ENCODE results near the gene ARHGEF38. TPM values are rescaled to one million over a fixed set of nuclear protein-coding genes. Genes with fewer than 3 reads are reported as not detected.

Gene ARHGEF38
- total RNA-seq, 2 donors from 2014 or later = 0.51 to 2.1 TPM

- Mint-ChIP-seq H3K27ac (no peak overlapping the region), H3K4me3 (no peak overlapping the region), H3K9me3 (no peaks in the 10 kb centered on the region), H3K36me3 (ENCODE audit: low read depth) (no peaks in the 10 kb centered on the region), H3K4me1 (no peaks in the 10 kb centered on the region), H3K27me3 (ENCODE audit: insufficient read depth) (peaks cover 17% of the 10 kb centered on the region)
- H3K4me1 ChIP-seq (ENCODE audit: control insufficient read depth, insufficient read depth, low read length) = no peaks in the 10 kb centered on the region
- no peak for DNase-seq
- peaks cover 7% of the 10 kb centered on the region for H3K27me3 ChIP-seq (ENCODE audit: control insufficient read depth, insufficient read depth, low read length, poor library complexity, severe bottlenecking)
- H3K36me3 ChIP-seq (ENCODE audit: control insufficient read depth, insufficient read depth, low read length) = no peaks in the 10 kb centered on the region
- no peak for TF ChIP-seq CTCF (conservative IDR thresholded peaks at IDR 0.05)
- H3K4me3 ChIP-seq (ENCODE audit: low read length) = no peak overlapping the region
- H3K27ac ChIP-seq (ENCODE audit: low read depth, low read length) = no peak overlapping the region
- H3K9ac ChIP-seq (ENCODE audit: extremely low read depth, low read length, poor library complexity, severe bottlenecking) = no peak overlapping the region
- H3K9me3 ChIP-seq (ENCODE audit: control insufficient read depth, low read length) = no peaks in the 10 kb centered on the region
Observed at GRCh38 chr4:105651884-105652283, 99.5 kb downstream of the ARHGEF38 start.

- H3K27ac ChIP-seq (ENCODE audit: low read depth, low read length) = no peak overlapping the region
- H3K9me3 ChIP-seq (ENCODE audit: control insufficient read depth, low read length) = no peaks in the 10 kb centered on the region
- Mint-ChIP-seq H3K4me1 (no peaks in the 10 kb centered on the region), H3K27me3 (ENCODE audit: insufficient read depth) (peaks cover 17% of the 10 kb centered on the region), H3K36me3 (ENCODE audit: low read depth) (no peaks in the 10 kb centered on the region), H3K9me3 (no peaks in the 10 kb centered on the region), H3K27ac (no peak overlapping the region), H3K4me3 (no peak overlapping the region)
- no peak for TF ChIP-seq CTCF (conservative IDR thresholded peaks at IDR 0.05)
- H3K9ac ChIP-seq (ENCODE audit: extremely low read depth, low read length, poor library complexity, severe bottlenecking) = no peak overlapping the region
- no peaks in the 10 kb centered on the region for H3K36me3 ChIP-seq (ENCODE audit: control insufficient read depth, insufficient read depth, low read length)
- WGBS, 2 experiments (ENCODE audit: insufficient coverage in 1 of 2, insufficient read length in 1 of 2) = 70 to 92% methylated on average over 1 to 4 of the region's 4 CpGs
- H3K4me1 ChIP-seq (ENCODE audit: control insufficient read depth, insufficient read depth, low read length) = no peaks in the 10 kb centered on the region
- peaks cover 7% of the 10 kb centered on the region for H3K27me3 ChIP-seq (ENCODE audit: control insufficient read depth, insufficient read depth, low read length, poor library complexity, severe bottlenecking)
- no peak for DNase-seq
- no peak overlapping the region for H3K4me3 ChIP-seq (ENCODE audit: low read length)
Observed at GRCh38 chr4:105652286-105652888, 100.0 kb downstream of the ARHGEF38 start.

- DNase-seq = no peak
- H3K4me3 Mint-ChIP-seq = no peak overlapping the region
- peaks cover 8% of the 10 kb centered on the region for H3K27me3 Mint-ChIP-seq (ENCODE audit: insufficient read depth)
- H3K36me3 ChIP-seq (ENCODE audit: control insufficient read depth, insufficient read depth, low read length) = no peaks in the 10 kb centered on the region
- no peak overlapping the region for H3K4me3 ChIP-seq (ENCODE audit: low read length)
- H3K27ac Mint-ChIP-seq = no peak overlapping the region
- no peaks in the 10 kb centered on the region for H3K4me1 ChIP-seq (ENCODE audit: control insufficient read depth, insufficient read depth, low read length)
- no peak overlapping the region for H3K27ac ChIP-seq (ENCODE audit: low read depth, low read length)
- no peaks in the 10 kb centered on the region for H3K36me3 Mint-ChIP-seq (ENCODE audit: low read depth)
- no peaks in the 10 kb centered on the region for H3K9me3 ChIP-seq (ENCODE audit: control insufficient read depth, low read length)
- H3K9me3 Mint-ChIP-seq = no peaks in the 10 kb centered on the region
- no peak overlapping the region for H3K9ac ChIP-seq (ENCODE audit: extremely low read depth, low read length, poor library complexity, severe bottlenecking)
- H3K4me1 Mint-ChIP-seq = no peaks in the 10 kb centered on the region
- no peak for TF ChIP-seq CTCF (conservative IDR thresholded peaks at IDR 0.05)
- H3K27me3 ChIP-seq (ENCODE audit: control insufficient read depth, insufficient read depth, low read length, poor library complexity, severe bottlenecking) = no peaks in the 10 kb centered on the region
Observed at GRCh38 chr4:105657117-105657765, 104.8 kb downstream of the ARHGEF38 start.

Measured in endodermal cell (in vitro differentiated cells).